Measurements from ENCODE around the gene CEP57L1. TPM values are rescaled to one million over a fixed set of nuclear protein-coding genes. Genes with fewer than 3 reads are reported as not detected.
A peak's percentile ranks its signal among the peaks of the same experiment; 100 is the strongest.

The CEP57L1 gene
- total RNA-seq, 1 donor from 2014 or later = 17.5 TPM

- no peaks in the 10 kb centered on the region for H3K36me3 ChIP-seq (ENCODE audit: insufficient read depth, low read length)
- H3K27ac ChIP-seq (ENCODE audit: low read depth, low read length) = no peak overlapping the region
- FAIRE-seq (no peak), DNase-seq (ENCODE audit: low read depth) (no peak)
- no peak overlapping the region for H3K27ac Mint-ChIP-seq (ENCODE audit: unreplicated experiment)
- H3K9ac ChIP-seq (ENCODE audit: low read length) = no peak overlapping the region
- H3K27me3 Mint-ChIP-seq (ENCODE audit: low read depth, unreplicated experiment) = peaks cover 2% of the 10 kb centered on the region
- peaks cover 2% of the 10 kb centered on the region for H3K4me1 Mint-ChIP-seq (ENCODE audit: low read depth, unreplicated experiment)
- no peak overlapping the region for H3K4me2 ChIP-seq (ENCODE audit: low read length)
- no peaks in the 10 kb centered on the region for H4K20me1 ChIP-seq (ENCODE audit: insufficient read depth, low read length)
- no peak for TF ChIP-seq CTCF (IDR thresholded peaks at IDR 0.05; ENCODE audit: insufficient read depth, low read depth, low read length)
- TF ChIP-seq EZH2 (IDR thresholded peaks at IDR 0.05; ENCODE audit: insufficient read depth, low read length) = no peak
- no peaks in the 10 kb centered on the region for H3K79me2 ChIP-seq (ENCODE audit: insufficient read depth, low read length)
- no peaks in the 10 kb centered on the region for H3K9me3 ChIP-seq (ENCODE audit: insufficient read depth, low read depth, low read length)
- no peak overlapping the region for H2AFZ ChIP-seq (ENCODE audit: low read depth, low read length)
- no peaks in the 10 kb centered on the region for H3K27me3 ChIP-seq (ENCODE audit: insufficient read depth, low read length)
- no peak overlapping the region for H3K4me3 ChIP-seq (ENCODE audit: insufficient read depth, low read depth, low read length)
- peaks cover 6% of the 10 kb centered on the region for H3K36me3 Mint-ChIP-seq (ENCODE audit: low read depth, unreplicated experiment)
- no peaks in the 10 kb centered on the region for H3K4me1 ChIP-seq (ENCODE audit: insufficient read depth, low read length)
- peaks cover 2% of the 10 kb centered on the region for H3K9me3 Mint-ChIP-seq (ENCODE audit: unreplicated experiment)
- no peak overlapping the region for H3K4me3 Mint-ChIP-seq (ENCODE audit: unreplicated experiment)
Measured at GRCh38 chr6:109172101-109172746, 76.9 kb downstream of the CEP57L1 start.

GRCh38 chr6:109174916-109175315 lies 79.6 kb downstream of the CEP57L1 start:
- TF ChIP-seq CTCF (IDR thresholded peaks at IDR 0.05; ENCODE audit: insufficient read depth, low read depth, low read length) = no peak
- no peak for TF ChIP-seq EZH2 (IDR thresholded peaks at IDR 0.05; ENCODE audit: insufficient read depth, low read length)
- Histone ChIP-seq H3K27ac (ENCODE audit: low read depth, low read length) (no peak overlapping the region), H3K4me1 (ENCODE audit: insufficient read depth, low read length) (no peaks in the 10 kb centered on the region), H3K4me2 (ENCODE audit: low read length) (no peak overlapping the region), H3K9me3 (ENCODE audit: insufficient read depth, low read depth, low read length) (no peaks in the 10 kb centered on the region), H3K4me3 (ENCODE audit: insufficient read depth, low read depth, low read length) (no peak overlapping the region), H3K79me2 (ENCODE audit: insufficient read depth, low read length) (no peaks in the 10 kb centered on the region), H3K36me3 (ENCODE audit: insufficient read depth, low read length) (no peaks in the 10 kb centered on the region), H3K9ac (ENCODE audit: low read length) (no peak overlapping the region), H2AFZ (ENCODE audit: low read depth, low read length) (no peak overlapping the region), H3K27me3 (ENCODE audit: insufficient read depth, low read length) (no peaks in the 10 kb centered on the region), H4K20me1 (ENCODE audit: insufficient read depth, low read length) (no peaks in the 10 kb centered on the region)
- DNase-seq (ENCODE audit: low read depth) (peak; percentile 66), FAIRE-seq (no peak)
- H3K9me3 Mint-ChIP-seq (ENCODE audit: unreplicated experiment) = peaks cover 2% of the 10 kb centered on the region
- no peak overlapping the region for H3K27ac Mint-ChIP-seq (ENCODE audit: unreplicated experiment)
- peaks cover 2% of the 10 kb centered on the region for H3K4me1 Mint-ChIP-seq (ENCODE audit: low read depth, unreplicated experiment)
- peaks cover 2% of the 10 kb centered on the region for H3K27me3 Mint-ChIP-seq (ENCODE audit: low read depth, unreplicated experiment)
- peaks cover 6% of the 10 kb centered on the region for H3K36me3 Mint-ChIP-seq (ENCODE audit: low read depth, unreplicated experiment)
- H3K4me3 Mint-ChIP-seq (ENCODE audit: unreplicated experiment) = no peak overlapping the region

- Mint-ChIP-seq H3K4me3 (ENCODE audit: unreplicated experiment) (no peak overlapping the region), H3K9me3 (ENCODE audit: unreplicated experiment) (peaks cover 2% of the 10 kb centered on the region), H3K27ac (ENCODE audit: unreplicated experiment) (no peak overlapping the region), H3K27me3 (ENCODE audit: low read depth, unreplicated experiment) (peaks cover 4% of the 10 kb centered on the region), H3K4me1 (ENCODE audit: low read depth, unreplicated experiment) (peaks cover 3% of the 10 kb centered on the region), H3K36me3 (ENCODE audit: low read depth, unreplicated experiment) (peaks cover 6% of the 10 kb centered on the region)
- no peak overlapping the region for H3K4me2 ChIP-seq (ENCODE audit: low read length)
- H3K9ac ChIP-seq (ENCODE audit: low read length) = no peak overlapping the region
- no peak overlapping the region for H3K27ac ChIP-seq (ENCODE audit: low read depth, low read length)
- FAIRE-seq = no peak
- no peak for TF ChIP-seq CTCF (IDR thresholded peaks at IDR 0.05; ENCODE audit: insufficient read depth, low read depth, low read length)
- no peak for TF ChIP-seq EZH2 (IDR thresholded peaks at IDR 0.05; ENCODE audit: insufficient read depth, low read length)
- no peak overlapping the region for H3K4me3 ChIP-seq (ENCODE audit: insufficient read depth, low read depth, low read length)
- H2AFZ ChIP-seq (ENCODE audit: low read depth, low read length) = no peak overlapping the region
- no peaks in the 10 kb centered on the region for H3K79me2 ChIP-seq (ENCODE audit: insufficient read depth, low read length)
- H3K36me3 ChIP-seq (ENCODE audit: insufficient read depth, low read length) = no peaks in the 10 kb centered on the region
- no peak for DNase-seq (ENCODE audit: low read depth)
- H3K9me3 ChIP-seq (ENCODE audit: insufficient read depth, low read depth, low read length) = no peaks in the 10 kb centered on the region
- no peaks in the 10 kb centered on the region for H4K20me1 ChIP-seq (ENCODE audit: insufficient read depth, low read length)
- H3K4me1 ChIP-seq (ENCODE audit: insufficient read depth, low read length) = no peaks in the 10 kb centered on the region
- H3K27me3 ChIP-seq (ENCODE audit: insufficient read depth, low read length) = peaks cover 14% of the 10 kb centered on the region
Measured at GRCh38 chr6:109178921-109179320, 83.6 kb downstream of the CEP57L1 start.
